ENCODE results near the gene SHH.
"Not testable (repeated sequence)": the region's sequence is repeated elsewhere in the genome, so short reads cannot be mapped to it uniquely, and the experiment has no call there.

Gene SHH

GRCh38 chr7:155844526-155844925, 32.3 kb upstream of the SHH start:
- DNase-seq = no peak
- intact Hi-C loops (cut with DNase I) = no loop called here

- DNase-seq = no peak
- intact Hi-C loops (cut with DNase I) = no loop called here
Measured at GRCh38 chr7:155844019-155844453, 31.8 kb upstream of the SHH start.

DNA sequence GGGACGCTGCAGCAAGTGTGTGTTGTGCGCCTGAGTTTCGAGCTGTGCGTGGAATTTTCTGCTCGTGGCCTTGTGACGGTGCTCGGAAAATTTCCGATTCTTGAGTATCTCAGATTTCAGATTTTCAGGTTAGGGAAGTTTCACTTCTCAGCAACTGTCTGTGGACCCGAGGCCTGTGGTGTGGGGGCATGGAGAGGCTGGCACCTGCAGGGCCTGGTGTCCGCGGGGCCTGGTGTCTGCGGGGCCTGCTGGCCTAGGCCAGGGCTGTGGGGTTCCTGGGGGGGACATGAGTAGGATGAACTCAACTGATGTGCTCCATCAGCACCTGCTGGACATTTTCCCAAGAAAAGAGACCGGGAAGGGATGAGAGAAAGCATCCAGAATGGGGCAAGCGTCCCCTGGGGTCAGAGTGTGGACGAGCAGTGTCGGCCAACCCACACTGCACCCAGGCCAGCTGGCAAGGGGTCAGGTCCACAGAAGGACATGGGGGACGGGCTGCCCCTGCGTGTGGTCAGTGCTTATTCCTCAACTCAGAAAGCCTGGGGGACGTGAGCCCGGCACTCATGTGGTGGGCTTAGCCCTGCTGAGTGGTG, 31.3 kb upstream of the SHH start:
- no peak for DNase-seq
- intact Hi-C loops (cut with DNase I) = no loop called here

GRCh38 chr7:155842496-155843265, 30.4 kb upstream of the SHH start:
- DNase-seq = no peak

DNA sequence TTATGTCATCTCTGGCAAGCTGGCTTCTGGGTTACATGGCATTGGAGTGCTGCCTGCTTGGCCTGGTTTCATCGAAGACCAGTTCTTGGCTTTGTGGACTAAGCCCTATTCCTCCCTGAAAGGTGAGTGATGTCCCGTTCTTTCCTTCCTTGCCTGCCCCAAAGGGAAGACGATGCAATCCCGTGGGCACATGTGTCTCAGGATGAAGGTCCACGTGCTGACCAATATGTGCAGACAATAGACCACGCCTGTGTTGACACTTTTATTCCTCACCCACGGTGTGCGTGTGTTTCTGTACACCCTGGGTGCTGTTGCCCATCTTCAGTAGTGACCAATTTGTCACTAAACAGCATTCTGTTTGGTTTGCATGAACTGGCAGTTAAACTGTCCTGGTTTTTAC, 28.6 kb upstream of the SHH start:
- peak in 2 of 42 donors; percentile 3 to 17 for DNase-seq
- intact Hi-C loops (cut with DNase I) = no loop called here

More at GRCh38 chr7:155842496-155843265, 30.4 kb upstream of the SHH start:
- intact Hi-C loops (cut with DNase I) = no loop called here

GRCh38 chr7:155840262-155840885, 28.1 kb upstream of the SHH start:
- intact Hi-C loops (cut with DNase I) = no loop called here
- DNase-seq = peak in 2 of 42 donors; percentile 9 to 22

DNA sequence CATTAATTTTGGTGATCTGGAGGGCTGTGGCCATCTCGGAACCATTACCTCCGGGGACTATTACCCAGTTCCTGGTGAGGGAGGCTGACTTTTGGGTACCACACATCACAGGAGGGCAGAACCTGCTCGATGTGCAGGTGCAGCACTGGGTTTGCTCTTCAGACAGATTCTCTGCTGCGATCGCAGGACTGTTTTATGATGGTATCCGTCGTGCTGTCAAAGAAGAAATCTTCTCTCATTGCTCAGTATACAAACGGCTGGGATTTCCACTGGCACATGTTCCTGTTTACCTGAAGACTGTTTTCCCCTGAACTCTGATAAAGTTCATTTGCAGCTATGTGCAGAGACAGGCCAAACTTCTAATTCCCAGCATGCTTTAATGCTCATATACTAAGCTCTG, 27.2 kb upstream of the SHH start:
- peak in 1 of 42 donors; percentile 4 for DNase-seq
- intact Hi-C loops (cut with DNase I) = no loop called here

- peak in 2 of 42 donors; percentile 7 to 10 for DNase-seq
- intact Hi-C loops (cut with DNase I) = not testable (repeated sequence)
Measured at GRCh38 chr7:155838312-155838711, 26.0 kb upstream of the SHH start.

DNA sequence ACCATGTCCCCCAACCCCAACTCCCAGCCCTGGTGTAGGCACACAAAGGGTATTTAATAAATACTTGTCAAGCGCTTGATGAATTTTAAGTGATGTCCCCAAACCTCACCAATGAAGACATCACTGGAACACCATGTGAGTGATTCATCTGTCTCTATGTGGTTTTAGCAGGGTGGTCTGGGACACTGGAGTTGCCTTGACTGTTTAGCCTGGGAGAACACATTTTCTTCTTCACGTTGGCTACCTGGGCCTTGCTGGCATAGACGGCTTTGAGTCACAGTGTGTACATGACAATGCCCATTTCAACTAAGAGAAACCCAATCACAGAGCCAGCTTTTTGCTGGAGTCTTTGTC, 24.8 kb upstream of the SHH start:
- DNase-seq = no peak
- intact Hi-C loops (cut with DNase I) = no loop called here

DNA sequence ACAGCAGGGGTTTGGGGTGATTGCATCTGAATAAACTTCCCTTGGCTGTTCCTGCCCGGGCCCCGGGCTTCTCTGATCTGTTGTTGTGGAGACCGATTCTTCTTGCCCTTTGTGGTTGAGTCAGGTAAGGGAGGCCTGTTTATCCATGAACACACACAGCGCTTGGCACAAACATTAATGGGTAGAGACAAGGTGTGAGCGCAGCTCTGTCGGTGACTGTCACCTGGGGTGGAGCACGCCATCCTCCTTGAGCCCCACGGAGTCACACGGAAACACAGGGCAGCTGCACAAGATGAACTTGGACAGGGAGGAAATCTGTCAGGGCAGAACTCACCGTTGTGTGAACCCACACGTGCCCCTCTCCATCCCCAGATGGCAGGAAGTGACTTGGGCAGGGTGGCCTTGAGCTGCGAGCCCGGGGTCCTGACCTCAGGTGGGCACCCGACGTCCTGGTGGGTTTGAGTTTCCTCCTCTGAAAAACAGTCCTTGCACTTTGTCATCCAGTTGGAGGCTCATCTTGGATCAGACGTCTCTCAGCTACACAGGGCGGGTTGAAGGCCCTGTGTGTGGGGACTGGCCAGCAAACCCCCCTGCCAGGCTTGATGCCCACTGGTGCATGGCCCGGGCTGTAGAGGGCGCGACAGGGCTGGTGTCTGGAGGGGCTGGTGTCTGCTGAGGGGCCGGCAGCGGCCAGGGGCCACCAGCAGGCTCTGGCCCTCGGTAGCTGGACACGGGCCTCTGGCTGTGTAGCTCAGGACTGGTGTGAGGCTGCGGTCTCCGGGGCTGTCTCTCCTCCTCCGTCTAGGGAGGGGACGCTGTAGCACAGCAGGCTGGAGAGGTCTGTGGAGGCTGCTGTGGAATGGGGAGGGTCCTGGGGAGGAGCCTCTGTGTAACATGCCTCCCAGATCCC, 24.2 kb upstream of the SHH start:
- DNase-seq = peak in 3 of 42 donors; percentile 6 to 18 (median 7)
- intact Hi-C loops (cut with DNase I) = no loop called here

GRCh38 chr7:155835446-155836215, 23.4 kb upstream of the SHH start:
- peak in 3 of 42 donors; percentile 11 to 26 (median 24) for DNase-seq
- intact Hi-C loops (cut with DNase I) = no loop called here

DNA sequence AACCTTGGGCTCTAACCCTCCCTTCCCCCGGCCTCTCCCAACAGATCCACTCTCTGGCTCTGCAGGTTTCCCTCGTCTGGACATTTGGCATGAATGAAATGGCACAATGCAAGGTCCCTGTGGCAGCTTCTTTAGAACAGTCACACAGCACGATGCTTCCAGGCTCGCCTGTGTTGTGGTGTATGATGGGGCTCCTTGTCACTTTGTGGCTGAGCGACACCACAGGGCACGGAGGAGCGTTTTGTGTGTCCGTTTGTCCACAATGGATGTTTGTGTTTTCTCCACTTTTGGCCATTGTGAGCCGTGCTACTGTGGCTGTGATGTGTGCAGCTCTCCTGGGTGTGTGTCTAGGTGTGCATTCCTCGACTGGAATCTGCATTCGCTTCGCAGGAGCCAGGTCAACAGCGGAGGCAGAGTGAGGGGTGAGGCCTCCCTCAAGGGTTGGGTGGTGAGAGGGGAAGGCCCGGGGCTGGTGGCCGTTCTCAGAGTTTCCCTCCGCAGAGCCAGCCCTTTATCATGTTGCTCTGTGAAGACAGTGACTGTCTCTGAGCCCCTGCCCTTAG, 22.3 kb upstream of the SHH start:
- intact Hi-C loops (cut with DNase I) = no loop called here
- no peak for DNase-seq

DNA sequence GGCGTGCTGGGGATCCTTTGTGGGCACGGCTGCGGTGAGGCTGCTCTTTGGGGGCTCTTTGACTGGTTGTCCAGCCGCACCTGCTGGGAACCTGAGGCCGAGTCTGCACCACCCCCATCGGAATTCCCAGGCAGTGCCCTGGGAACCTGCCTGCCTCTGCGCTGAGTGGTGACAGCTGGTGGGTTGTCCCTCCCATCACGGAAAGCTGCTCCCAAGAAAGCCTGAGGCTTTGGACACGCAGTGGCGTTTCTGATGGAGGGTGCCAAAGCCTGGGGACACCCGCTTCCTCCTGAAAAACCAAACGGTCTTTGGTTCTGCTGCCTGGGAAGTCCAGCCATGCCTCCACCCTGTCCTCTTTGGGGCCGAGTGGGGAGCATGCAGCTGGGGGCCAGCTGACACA, 21.4 kb upstream of the SHH start:
- intact Hi-C loops (cut with DNase I) = no loop called here

DNA sequence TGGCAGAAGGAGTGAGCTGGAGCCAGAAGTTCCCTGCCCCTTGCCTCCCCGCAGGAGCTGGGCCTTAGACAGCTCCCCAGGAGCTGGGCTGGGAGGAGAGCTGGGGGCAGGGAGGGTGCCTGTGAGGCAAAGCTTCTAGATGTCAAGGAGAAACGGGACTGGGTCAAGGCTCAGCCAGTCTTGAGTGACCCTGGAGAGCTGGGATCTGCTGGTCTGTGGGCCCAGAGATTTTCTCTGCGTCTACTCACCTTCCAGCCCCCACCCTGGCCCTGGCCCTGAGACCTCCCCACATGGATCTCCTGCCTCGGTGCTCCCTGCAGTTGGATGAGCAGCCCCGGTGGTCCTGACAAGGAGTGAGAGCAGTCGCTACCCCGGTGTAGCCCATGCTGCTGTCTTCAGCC, 20.3 kb upstream of the SHH start:
- DNase-seq = no peak

More for the DNA sequence above, 21.4 kb upstream of the SHH start:
- peak in 1 of 42 donors; percentile 9 for DNase-seq

DNA sequence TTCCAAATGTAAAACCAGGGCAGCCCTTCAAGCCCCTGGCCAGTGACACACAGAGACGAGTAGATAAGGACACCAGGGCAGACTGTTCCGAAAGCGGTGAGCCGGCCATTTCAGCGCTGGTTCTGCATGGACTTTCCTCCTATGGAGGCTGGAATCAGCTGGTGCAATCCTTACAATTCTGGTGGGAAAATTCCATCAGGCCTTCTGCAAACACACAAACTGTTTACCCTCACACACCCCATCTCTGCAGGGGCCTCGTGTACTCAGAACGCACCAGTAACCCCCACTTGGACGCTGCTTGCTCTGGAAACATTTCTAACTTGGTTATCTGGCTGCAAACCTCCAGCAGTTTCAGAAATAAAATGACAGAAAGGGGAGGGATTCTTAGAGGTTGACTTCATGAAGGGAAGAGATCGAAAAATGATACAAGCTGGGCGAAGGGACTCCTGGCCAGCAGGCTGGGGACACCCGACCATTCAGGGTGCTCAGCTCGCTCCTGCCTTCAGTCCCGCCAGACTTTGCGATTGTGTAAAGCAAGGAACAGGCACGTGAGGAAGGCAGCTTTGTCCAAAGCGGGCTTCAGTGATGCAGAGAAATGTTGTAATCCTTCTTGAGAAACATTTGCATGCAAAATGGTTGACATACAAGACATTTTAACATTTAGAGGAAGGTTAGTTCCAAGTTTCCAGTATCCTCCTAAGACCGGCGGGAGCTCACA, 19.7 kb upstream of the SHH start:
- DNase-seq = no peak
- intact Hi-C loops (cut with DNase I) = no loop called here

More for the DNA sequence above, 20.3 kb upstream of the SHH start:
- intact Hi-C loops (cut with DNase I) = no loop called here

- no peak for DNase-seq
Measured at GRCh38 chr7:155830961-155831806, 18.9 kb upstream of the SHH start.

More at GRCh38 chr7:155830961-155831806, 18.9 kb upstream of the SHH start:
- intact Hi-C loops (cut with DNase I) = no loop called here

Measured in head of caudate nucleus (tissue), 42 donors.